Osteoblast (primary cell): ENCODE data around the gene EGFL6. TPM values are rescaled to one million over a fixed set of nuclear protein-coding genes. Genes with fewer than 3 reads are reported as not detected.

Experiments
- DNase-seq: peaks from one replicate; pipeline ENCODE4 v3.0.0; 2011; ENCODE audit warnings: low spot score, mixed read lengths; ENCODE audit not compliant: insufficient read length; ENCODE audit errors: missing footprints
- H2AFZ ChIP-seq: 2 replicates; pipeline ENCODE4 v1.6.0; 2011; ENCODE audit warnings: mild to moderate bottlenecking, low read length
- H3K27ac ChIP-seq: 2 replicates; pipeline ENCODE4 v1.5.1; 2011; ENCODE audit warnings: mild to moderate bottlenecking, low read depth, low read length, moderate library complexity
- H3K27me3 ChIP-seq: 2 replicates; pipeline ENCODE4 v1.6.0; 2012; ENCODE audit warnings: mild to moderate bottlenecking, control low read depth, inconsistent platforms, low read length, moderate library complexity; ENCODE audit not compliant: insufficient read depth
- H3K36me3 ChIP-seq: 2 replicates; pipeline ENCODE4 v1.5.1; 2011; ENCODE audit warnings: mild to moderate bottlenecking, low read length, control low read depth, moderate library complexity; ENCODE audit not compliant: insufficient read depth
- H3K4me1 ChIP-seq: 2 replicates; pipeline ENCODE4 v1.5.1; 2011; ENCODE audit warnings: mild to moderate bottlenecking, low read length, control low read depth, moderate library complexity; ENCODE audit not compliant: insufficient read depth
- H3K4me2 ChIP-seq: 2 replicates; pipeline ENCODE4 v1.6.0; 2011; ENCODE audit warnings: mild to moderate bottlenecking, low read length; ENCODE audit not compliant: insufficient read depth
- H3K4me3 ChIP-seq: fragments of 200-600 bp; sonication (generic); 3 replicates; pipeline ENCODE4 v1.5.1; 2012; ENCODE audit warnings: mild to moderate bottlenecking, low read length, inconsistent platforms; ENCODE audit not compliant: insufficient read depth
- H3K79me2 ChIP-seq: 2 replicates; pipeline ENCODE4 v1.6.0; 2012; ENCODE audit warnings: mild to moderate bottlenecking, low read length, control low read depth, inconsistent platforms; ENCODE audit not compliant: insufficient read depth
- H3K9me3 ChIP-seq: 2 replicates; pipeline ENCODE4 v1.5.1; 2011; ENCODE audit warnings: low read depth, low read length, control low read depth
- H4K20me1 ChIP-seq: 2 replicates; pipeline ENCODE4 v1.6.0; 2012; ENCODE audit warnings: mild to moderate bottlenecking, low read length, control low read depth; ENCODE audit not compliant: insufficient read depth
- CTCF ChIP-seq: IDR thresholded peaks from 2 replicates; pipeline ENCODE4 v1.5.1; 2011; ENCODE audit warnings: mild to moderate bottlenecking, low read depth, low read length, moderate library complexity; ENCODE audit errors: extremely low read depth
- total RNA-seq: library from RNA; depleted of rRNA; stranded (reverse); fragments of >200 nt; gene quantifications from 2 replicates; pipeline ENCODE4 v1.2.3, GENCODE V29; 2012

The EGFL6 gene
- total RNA-seq, 1 donor: under 0.01 TPM

DNA sequence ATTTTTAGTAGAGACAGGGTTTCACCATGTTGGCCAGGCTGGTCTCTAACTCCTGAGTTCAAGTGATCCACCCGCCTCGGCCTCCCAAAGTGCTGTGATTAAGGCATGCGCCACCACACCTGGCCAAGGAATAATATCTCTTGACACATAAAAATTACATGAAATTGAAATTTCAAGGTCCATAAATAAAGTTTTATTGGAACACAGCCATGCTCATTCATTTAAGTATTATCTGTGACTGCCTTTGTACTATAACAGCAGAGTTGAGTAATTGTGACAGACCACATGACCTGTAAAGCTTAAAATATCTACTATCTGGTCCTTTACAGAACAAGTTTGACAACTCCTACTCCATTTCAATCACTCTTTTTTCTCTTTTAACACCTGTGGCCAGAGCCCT is 17.8 kb upstream of the EGFL6 start:
- Histone ChIP-seq H4K20me1 (peaks cover 2% of the 10 kb centered on the region), H3K4me1 (no peaks in the 10 kb centered on the region), H3K27me3 (peaks cover 16% of the 10 kb centered on the region), H3K9me3 (no peaks in the 10 kb centered on the region), H3K27ac (no peak overlapping the region), H2AFZ (no peak overlapping the region), H3K4me3 (no peak overlapping the region), H3K4me2 (no peak overlapping the region), H3K79me2 (no peaks in the 10 kb centered on the region), H3K36me3 (no peaks in the 10 kb centered on the region)
- TF ChIP-seq CTCF: no peak
- no peak for DNase-seq

GRCh38 chrX:13552892-13553291 is 16.5 kb upstream of the EGFL6 start:
- peaks cover 2% of the 10 kb centered on the region for H4K20me1 ChIP-seq
- no peak overlapping the region for H2AFZ ChIP-seq
- H3K27me3 ChIP-seq: peaks cover 17% of the 10 kb centered on the region
- H3K4me2 ChIP-seq: no peak overlapping the region
- no peak overlapping the region for H3K27ac ChIP-seq
- no peaks in the 10 kb centered on the region for H3K36me3 ChIP-seq
- no peak for TF ChIP-seq CTCF
- no peaks in the 10 kb centered on the region for H3K9me3 ChIP-seq
- no peaks in the 10 kb centered on the region for H3K4me1 ChIP-seq
- no peak overlapping the region for H3K4me3 ChIP-seq
- no peaks in the 10 kb centered on the region for H3K79me2 ChIP-seq
- DNase-seq: no peak

- no peak for TF ChIP-seq CTCF
- no peak overlapping the region for H3K4me3 ChIP-seq
- no peak overlapping the region for H3K4me2 ChIP-seq
- H3K9me3 ChIP-seq: no peaks in the 10 kb centered on the region
- no peaks in the 10 kb centered on the region for H4K20me1 ChIP-seq
- no peaks in the 10 kb centered on the region for H3K4me1 ChIP-seq
- no peaks in the 10 kb centered on the region for H3K79me2 ChIP-seq
- H3K36me3 ChIP-seq: no peaks in the 10 kb centered on the region
- peaks cover 43% of the 10 kb centered on the region for H3K27me3 ChIP-seq
- no peak overlapping the region for H3K27ac ChIP-seq
- no peak for DNase-seq
- H2AFZ ChIP-seq: no peak overlapping the region
Observed at GRCh38 chrX:13565511-13565910, 3.9 kb upstream of the EGFL6 start.

DNA sequence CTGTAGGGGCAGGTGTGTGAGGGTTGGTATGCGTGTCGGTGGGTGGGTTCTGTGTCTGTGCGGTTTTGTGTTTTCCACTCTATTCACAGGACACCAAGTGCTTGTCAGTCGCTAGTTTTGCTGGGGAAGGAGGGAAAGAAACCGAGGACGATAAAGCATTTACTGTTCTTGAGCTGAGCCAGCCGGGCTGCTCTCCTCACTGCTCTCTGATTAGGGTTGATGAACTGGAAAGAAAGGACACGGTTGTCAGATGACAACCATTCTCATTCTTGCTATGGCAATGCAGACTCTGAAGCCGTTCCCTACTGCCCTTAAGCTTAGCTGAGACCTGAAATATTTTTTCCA is 832 bp downstream of the EGFL6 start:
- Histone ChIP-seq H4K20me1 (no peaks in the 10 kb centered on the region), H3K79me2 (no peaks in the 10 kb centered on the region), H3K4me1 (no peaks in the 10 kb centered on the region), H3K4me3 (no peak overlapping the region), H3K4me2 (no peak overlapping the region), H3K27me3 (peaks cover 65% of the 10 kb centered on the region), H3K9me3 (no peaks in the 10 kb centered on the region), H2AFZ (no peak overlapping the region), H3K36me3 (no peaks in the 10 kb centered on the region), H3K27ac (no peak overlapping the region)
- DNase-seq: no peak
- TF ChIP-seq CTCF: no peak
